SK-N-SH (cell line): Measurements from ENCODE around the gene METTL27. TPM values are rescaled to one million over a fixed set of nuclear protein-coding genes. Genes with fewer than 3 reads are reported as not detected.

Experiments used
- CTCF ChIA-PET: fragments of 300-600, 350-600 bp; formaldehyde crosslinking; extraction: SDS; loops from one replicate; lab custom pipeline; 2021; lab: Yijun Ruan, JAX
- POLR2A ChIA-PET: fragments of 350-600 bp; sonication (Branson Sonifier 250); formaldehyde crosslinking; extraction: SDS; loops from one replicate; lab custom pipeline; 2020; ENCODE audit warnings: antibody characterized with exemption, inconsistent platforms; lab: Yijun Ruan, JAX
- DNase-seq: peaks from one replicate; pipeline ENCODE4 v3.0.0; 2012
- H2AFZ ChIP-seq: fragments of 200-600 bp; sonication (generic); 2 replicates; pipeline ENCODE4 v1.8.1; 2016; ENCODE audit warnings: antibody characterized with exemption, mild to moderate bottlenecking, low read depth
- H3F3A ChIP-seq: fragments of 200-600 bp; sonication (generic); replicated peaks from 2 replicates; pipeline ENCODE3; 2016; ENCODE audit warnings: antibody characterized with exemption, mild to moderate bottlenecking; ENCODE audit not compliant: insufficient read depth
- H3K27ac ChIP-seq, 2 experiments: fragments of 200-500 bp in 1 of 2; fragments of 200-600 bp in 1 of 2; sonication (Bioruptor generic) in 1 of 2; sonication (generic), shearing (Covaris generic) in 1 of 2; 2 replicates each; pipeline versions ENCODE4 v1.5.1 to v1.6.1; 2014 to 2016; ENCODE audit warnings: low read depth in 2 of 2, inconsistent platforms in 1 of 2, low read length in 1 of 2, mild to moderate bottlenecking in 1 of 2, mixed read lengths in 1 of 2
- H3K27me3 ChIP-seq: fragments of 200-600 bp; sonication (generic), shearing (Covaris generic); 2 replicates; pipeline ENCODE4 v1.6.1; 2016; ENCODE audit warnings: mixed run types; ENCODE audit not compliant: insufficient read depth
- H3K36me3 ChIP-seq, 2 experiments: fragments of 200-500 bp in 1 of 2; fragments of 200-600 bp in 1 of 2; sonication (Bioruptor generic) in 1 of 2; sonication (generic) in 1 of 2; replicated peaks in 1 of 2; 2 replicates each; pipeline versions ENCODE3 to v1.5.1; 2014 to 2016; ENCODE audit warnings: low read length in 1 of 2, mild to moderate bottlenecking in 1 of 2; ENCODE audit not compliant: insufficient read depth in 2 of 2, control insufficient read depth in 1 of 2
- H3K4me1 ChIP-seq, 2 experiments: fragments of 200-500 bp in 1 of 2; fragments of 200-600 bp in 1 of 2; sonication (Bioruptor generic) in 1 of 2; sonication (generic), shearing (Covaris generic) in 1 of 2; 2 replicates each; pipeline versions ENCODE4 v1.5.1 to v1.6.1; 2014 to 2016; ENCODE audit warnings: low read depth in 1 of 2, low read length in 1 of 2, mixed run types in 1 of 2; ENCODE audit not compliant: insufficient read depth in 2 of 2, control insufficient read depth in 1 of 2
- H3K4me2 ChIP-seq: fragments of 200-600 bp; sonication (generic), shearing (Covaris generic); 2 replicates; pipeline ENCODE4 v1.6.1; 2017; ENCODE audit warnings: mixed run types
- H3K4me3 ChIP-seq, 2 experiments: fragments of 200-500 bp in 1 of 2; fragments of 200-600 bp in 1 of 2; sonication (Bioruptor generic) in 1 of 2; sonication (generic), shearing (Covaris generic) in 1 of 2; 2 replicates each; pipeline versions ENCODE4 v1.5.1 to v1.8.1; 2014 to 2016; ENCODE audit warnings: low read depth in 2 of 2, inconsistent platforms in 1 of 2, low read length in 1 of 2, mild to moderate bottlenecking in 1 of 2, mixed read lengths in 1 of 2, moderate library complexity in 1 of 2
- H3K79me2 ChIP-seq: fragments of 200-600 bp; sonication (generic); 2 replicates; pipeline ENCODE4 v1.8.1; 2017; ENCODE audit warnings: mild to moderate bottlenecking; ENCODE audit not compliant: insufficient read depth
- H3K9ac ChIP-seq: fragments of 200-600 bp; sonication (generic); 2 replicates; pipeline ENCODE4 v1.6.1; 2017; ENCODE audit warnings: mixed run types
- H3K9me2 ChIP-seq: fragments of 200-600 bp; sonication (generic); 2 replicates; pipeline ENCODE4 v1.6.1; 2017; ENCODE audit warnings: mixed run types
- H3K9me3 ChIP-seq: fragments of 200-600 bp; sonication (generic); 2 replicates; pipeline ENCODE4 v1.6.1; 2017; ENCODE audit warnings: mixed run types, mild to moderate bottlenecking, moderate library complexity
- H4K20me1 ChIP-seq: fragments of 200-600 bp; sonication (generic); 2 replicates; pipeline ENCODE4 v1.6.1; 2017; ENCODE audit warnings: mild to moderate bottlenecking, mixed run types; ENCODE audit not compliant: insufficient read depth
- EP300 ChIP-seq, 2 experiments: IDR thresholded peaks; 2 replicates each; pipeline versions ENCODE4 v1.4.0 to v1.6.1; 2012; ENCODE audit warnings: borderline replicate concordance in 1 of 2, low read depth in 1 of 2, low read length in 1 of 2
- EZH2phosphoT487 ChIP-seq: fragments of 200-600 bp; sonication (generic); IDR thresholded peaks from 2 replicates; pipeline ENCODE4 v1.6.1; 2017; ENCODE audit warnings: low read depth, mixed run types, mild to moderate bottlenecking, antibody characterized with exemption, moderate library complexity, borderline replicate concordance
- JUND ChIP-seq: IDR thresholded peaks from 2 replicates; pipeline ENCODE4 v1.4.0; 2012
- MEF2A ChIP-seq: IDR thresholded peaks from 2 replicates; pipeline ENCODE4 v1.4.0; 2012; ENCODE audit warnings: low read depth, borderline replicate concordance
- NFIC ChIP-seq: IDR thresholded peaks from 2 replicates; pipeline ENCODE4 v1.4.0; 2012; ENCODE audit warnings: borderline replicate concordance
- POLR2AphosphoS5 ChIP-seq: IDR thresholded peaks from 2 replicates; pipeline ENCODE4 v1.6.1; 2012; ENCODE audit warnings: low read depth, low read length
- RAD21 ChIP-seq: IDR thresholded peaks from 2 replicates; pipeline ENCODE4 v1.6.1; 2012; ENCODE audit warnings: mild to moderate bottlenecking, low read length
- TAF1 ChIP-seq: IDR thresholded peaks from 2 replicates; pipeline ENCODE4 v1.6.1; 2012; ENCODE audit warnings: low read depth, mild to moderate bottlenecking, low read length, moderate library complexity, borderline replicate concordance
- USF2 ChIP-seq: fragments of 150-350 bp; IDR thresholded peaks from 2 replicates; pipeline ENCODE4 v1.6.1; 2017; ENCODE audit warnings: antibody characterized with exemption, low read length, low read depth, borderline replicate concordance
- YY1 ChIP-seq: IDR thresholded peaks from 2 replicates; pipeline ENCODE4 v1.4.0; 2012; ENCODE audit warnings: low read depth, mild to moderate bottlenecking
- WGBS: methylation state at CpG from one replicate; pipeline ENCODE4 v1.1.6; 2017; ENCODE audit warnings: low lambda C conversion rate; 5-methylcytosine and 5-hydroxymethylcytosine counted together
- polyA plus RNA-seq, 3 experiments: library from polyadenylated mRNA; depleted of rRNA; stranded (reverse); fragments of >200 nt; gene quantifications; 2 replicates each; pipeline ENCODE4 v1.2.3, GENCODE V29; 2012
- TF ChIP-seq, protein P1 (sequence below): IDR thresholded peaks from 2 replicates; pipeline ENCODE4 v1.4.0; 2012; ENCODE audit warnings: low read depth, borderline replicate concordance
- TF ChIP-seq, protein P2 (sequence below): fragments of 150-350 bp; IDR thresholded peaks from 2 replicates; pipeline ENCODE4 v1.6.1; 2016; ENCODE audit warnings: mild to moderate bottlenecking, low read depth, low read length

The METTL27 gene
- polyA plus RNA-seq, 1 of the 3 experiments (the other 2 are of a cell fraction), result 3.1 TPM

DNA sequence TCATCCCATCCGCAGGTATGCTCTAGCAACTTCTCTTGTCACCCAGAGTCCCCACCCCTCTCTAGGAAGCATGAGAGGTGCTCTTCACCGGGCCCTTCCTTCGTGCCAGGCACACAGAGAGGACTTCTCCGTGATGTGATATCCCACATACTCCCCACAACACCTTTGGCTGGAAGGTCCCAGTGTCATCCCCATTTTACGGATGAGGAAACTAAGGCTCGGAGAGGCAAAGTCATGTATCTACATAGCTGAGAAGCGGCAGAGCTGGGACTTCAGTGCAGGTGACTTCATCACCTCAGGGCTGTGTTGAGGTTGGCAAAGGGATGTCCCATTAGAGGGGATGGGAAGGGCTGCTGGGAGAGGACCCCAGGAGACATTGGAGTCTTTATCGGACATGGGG lies 34.0 kb upstream of the METTL27 start (continued):
- TF ChIP-seq RAD21 (no peak), MEF2A (no peak), TAF1 (no peak), JUND (no peak), POLR2AphosphoS5 (no peak), EZH2phosphoT487 (no peak), NFIC (no peak), YY1 (no peak), USF2 (no peak)
- TF ChIP-seq, protein P1, sequence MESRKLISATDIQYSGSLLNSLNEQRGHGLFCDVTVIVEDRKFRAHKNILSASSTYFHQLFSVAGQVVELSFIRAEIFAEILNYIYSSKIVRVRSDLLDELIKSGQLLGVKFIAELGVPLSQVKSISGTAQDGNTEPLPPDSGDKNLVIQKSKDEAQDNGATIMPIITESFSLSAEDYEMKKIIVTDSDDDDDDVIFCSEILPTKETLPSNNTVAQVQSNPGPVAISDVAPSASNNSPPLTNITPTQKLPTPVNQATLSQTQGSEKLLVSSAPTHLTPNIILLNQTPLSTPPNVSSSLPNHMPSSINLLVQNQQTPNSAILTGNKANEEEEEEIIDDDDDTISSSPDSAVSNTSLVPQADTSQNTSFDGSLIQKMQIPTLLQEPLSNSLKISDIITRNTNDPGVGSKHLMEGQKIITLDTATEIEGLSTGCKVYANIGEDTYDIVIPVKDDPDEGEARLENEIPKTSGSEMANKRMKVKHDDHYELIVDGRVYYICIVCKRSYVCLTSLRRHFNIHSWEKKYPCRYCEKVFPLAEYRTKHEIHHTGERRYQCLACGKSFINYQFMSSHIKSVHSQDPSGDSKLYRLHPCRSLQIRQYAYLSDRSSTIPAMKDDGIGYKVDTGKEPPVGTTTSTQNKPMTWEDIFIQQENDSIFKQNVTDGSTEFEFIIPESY, result no peak

- Histone ChIP-seq H2AFZ (no peak overlapping the region), H3K9me2 (no peaks in the 10 kb centered on the region), H4K20me1 (no peaks in the 10 kb centered on the region), H3K79me2 (no peaks in the 10 kb centered on the region), H3K9me3 (no peaks in the 10 kb centered on the region), H3F3A (no peaks in the 10 kb centered on the region), H3K27ac (no peak overlapping the region)
- DNase-seq, result no peak
- TF ChIP-seq EP300 (IDR thresholded peaks at IDR 0.05; ENCODE audit: borderline replicate concordance in 1 of 2, low read depth in 1 of 2, low read length in 1 of 2) (peak in 1 of 2 experiments; percentile 14; a peak in 1 of 4 replicates), YY1 (no peak)
- TF ChIP-seq, protein P2, sequence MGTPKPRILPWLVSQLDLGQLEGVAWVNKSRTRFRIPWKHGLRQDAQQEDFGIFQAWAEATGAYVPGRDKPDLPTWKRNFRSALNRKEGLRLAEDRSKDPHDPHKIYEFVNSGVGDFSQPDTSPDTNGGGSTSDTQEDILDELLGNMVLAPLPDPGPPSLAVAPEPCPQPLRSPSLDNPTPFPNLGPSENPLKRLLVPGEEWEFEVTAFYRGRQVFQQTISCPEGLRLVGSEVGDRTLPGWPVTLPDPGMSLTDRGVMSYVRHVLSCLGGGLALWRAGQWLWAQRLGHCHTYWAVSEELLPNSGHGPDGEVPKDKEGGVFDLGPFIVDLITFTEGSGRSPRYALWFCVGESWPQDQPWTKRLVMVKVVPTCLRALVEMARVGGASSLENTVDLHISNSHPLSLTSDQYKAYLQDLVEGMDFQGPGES, result no peak
- TF ChIP-seq, all 33 proteins: peak for 1
- Histone ChIP-seq H3K4me1 (peaks cover 0 to 33% of the 10 kb centered on the region in 2 experiments; a peak in 1 of 4 replicates), H3K9ac (no peak overlapping the region), H3K36me3 (no peaks in the 10 kb centered on the region), H3K4me3 (no peak overlapping the region), H3K4me2 (no peak overlapping the region), H3K27me3 (no peaks in the 10 kb centered on the region)
- ChIA-PET CTCF (interaction anchor here (1.2 to 5.4 kb wide), 4 partner anchors 9 to 154 kb away, joined by 3 to 57 read pairs (median 10); partner anchors contain the start of gene ELN), POLR2A (interaction anchor here (0.7 kb wide), 1 partner anchor 8 kb away, joined by 3 read pairs; no protein-coding TSS in a partner anchor)
- WGBS, result 76% methylated on average over 12 of the region's 13 CpGs
Measured at GRCh38 chr7:73872056-73872908, 30.0 kb upstream of the METTL27 start.
